ENCODE measurements around the gene DCT.

The DCT gene

GRCh38 chr13:94417294-94417693 lies 62.2 kb downstream of the DCT start:
- CTCF ChIA-PET, result no interaction called here
- no peak for DNase-seq
- peaks cover 0 to 18% (median 7%) of the 10 kb centered on the region in 5 experiments for H3K27me3 ChIP-seq (replicated peaks in 2 of 5; ENCODE audit: control insufficient read depth in 4 of 5, insufficient read depth in 5 of 5, low read length in 4 of 5)

GRCh38 chr13:94416454-94417080 lies 62.9 kb downstream of the DCT start:
- 50% methylated on average over 2 of the region's 7 CpGs for WGBS (ENCODE audit: insufficient coverage)
- H3K9me3 ChIP-seq (ENCODE audit: control extremely low read depth in 1 of 5, control insufficient read depth in 4 of 5, insufficient read depth in 2 of 5, low read depth in 1 of 5, low read length in 4 of 5), result peaks cover 0 to 28% (median 7%) of the 10 kb centered on the region in 5 experiments
- peaks cover 0 to 18% (median 9%) of the 10 kb centered on the region in 5 experiments for H3K27me3 ChIP-seq (replicated peaks in 2 of 5; ENCODE audit: control insufficient read depth in 4 of 5, insufficient read depth in 5 of 5, low read length in 4 of 5)
- H3K4me3 ChIP-seq (ENCODE audit: control insufficient read depth in 1 of 7, extremely low read depth in 1 of 7, insufficient read depth in 4 of 7, low read depth in 2 of 7, low read length in 6 of 7), result no peak overlapping the region
- no peaks in the 10 kb centered on the region for H3K4me1 ChIP-seq (ENCODE audit: control extremely low read depth in 1 of 4, control insufficient read depth in 4 of 4, insufficient read depth in 4 of 4, low read length in 3 of 4)
- DNase-seq, result peak in 1 of 3 donors; percentile 10
- CTCF ChIA-PET, result interaction anchor here (1.1 kb wide), 1 partner anchor 19 kb away, joined by 3 read pairs; no protein-coding TSS in a partner anchor
- H3K36me3 ChIP-seq (ENCODE audit: control insufficient read depth in 4 of 4, insufficient read depth in 4 of 4, low read length in 3 of 4), result no peaks in the 10 kb centered on the region
- no peak overlapping the region for H3K27ac ChIP-seq (ENCODE audit: insufficient read depth in 1 of 2, low read depth in 1 of 2, low read length in 2 of 2, poor library complexity in 1 of 2, severe bottlenecking in 2 of 2)
- POLR2A ChIA-PET, result no interaction called here

More at GRCh38 chr13:94417294-94417693, 62.2 kb downstream of the DCT start:
- H3K4me1 ChIP-seq (ENCODE audit: control extremely low read depth in 1 of 4, control insufficient read depth in 4 of 4, insufficient read depth in 4 of 4, low read length in 3 of 4), result no peaks in the 10 kb centered on the region
- no peak overlapping the region for H3K4me3 ChIP-seq (ENCODE audit: control insufficient read depth in 1 of 7, extremely low read depth in 1 of 7, insufficient read depth in 4 of 7, low read depth in 2 of 7, low read length in 6 of 7)
- no peak overlapping the region for H3K27ac ChIP-seq (ENCODE audit: insufficient read depth in 1 of 2, low read depth in 1 of 2, low read length in 2 of 2, poor library complexity in 1 of 2, severe bottlenecking in 2 of 2)
- H3K9me3 ChIP-seq (ENCODE audit: control extremely low read depth in 1 of 5, control insufficient read depth in 4 of 5, insufficient read depth in 2 of 5, low read depth in 1 of 5, low read length in 4 of 5), result peaks cover 0 to 30% (median 7%) of the 10 kb centered on the region in 5 experiments
- no peaks in the 10 kb centered on the region for H3K36me3 ChIP-seq (ENCODE audit: control insufficient read depth in 4 of 4, insufficient read depth in 4 of 4, low read length in 3 of 4)
- POLR2A ChIA-PET, result no interaction called here

- Histone ChIP-seq H3K27me3 (replicated peaks in 2 of 5; ENCODE audit: control insufficient read depth in 4 of 5, insufficient read depth in 5 of 5, low read length in 4 of 5) (peaks cover 0 to 15% (median 12%) of the 10 kb centered on the region in 5 experiments), H3K4me1 (ENCODE audit: control extremely low read depth in 1 of 4, control insufficient read depth in 4 of 4, insufficient read depth in 4 of 4, low read length in 3 of 4) (no peaks in the 10 kb centered on the region), H3K9me3 (ENCODE audit: control extremely low read depth in 1 of 5, control insufficient read depth in 4 of 5, insufficient read depth in 2 of 5, low read depth in 1 of 5, low read length in 4 of 5) (peaks cover 0 to 20% (median 2%) of the 10 kb centered on the region in 5 experiments), H3K4me3 (ENCODE audit: control insufficient read depth in 1 of 7, extremely low read depth in 1 of 7, insufficient read depth in 4 of 7, low read depth in 2 of 7, low read length in 6 of 7) (no peak overlapping the region), H3K36me3 (ENCODE audit: control insufficient read depth in 4 of 4, insufficient read depth in 4 of 4, low read length in 3 of 4) (no peaks in the 10 kb centered on the region), H3K27ac (ENCODE audit: insufficient read depth in 1 of 2, low read depth in 1 of 2, low read length in 2 of 2, poor library complexity in 1 of 2, severe bottlenecking in 2 of 2) (no peak overlapping the region)
- DNase-seq, result no peak
- POLR2A ChIA-PET, result no interaction called here
- CTCF ChIA-PET, result interaction anchor here (0.6 to 1.1 kb wide), 3 partner anchors 8 to 31 kb away, joined by 3 read pairs; no protein-coding TSS in a partner anchor
- WGBS (ENCODE audit: insufficient coverage), result 100% methylated on average over 4 of the region's 7 CpGs
These were observed 63.8 kb downstream of the DCT start for GRCh38 chr13:94415500-94416237.

- ChIA-PET CTCF (interaction anchor here (1.1 kb wide), 1 partner anchor 9 kb away, joined by 3 read pairs; no protein-coding TSS in a partner anchor), POLR2A (no interaction called here)
- no peak overlapping the region for H3K27ac ChIP-seq (ENCODE audit: insufficient read depth in 1 of 2, low read depth in 1 of 2, low read length in 2 of 2, poor library complexity in 1 of 2, severe bottlenecking in 2 of 2)
- H3K4me3 ChIP-seq (ENCODE audit: control insufficient read depth in 1 of 7, extremely low read depth in 1 of 7, insufficient read depth in 4 of 7, low read depth in 2 of 7, low read length in 6 of 7), result no peak overlapping the region
- H3K27me3 ChIP-seq (replicated peaks in 2 of 5; ENCODE audit: control insufficient read depth in 4 of 5, insufficient read depth in 5 of 5, low read length in 4 of 5), result peaks cover 0 to 14% (median 12%) of the 10 kb centered on the region in 5 experiments
- 76% methylated on average over 3 of the region's 4 CpGs for WGBS (ENCODE audit: insufficient coverage)
- H3K36me3 ChIP-seq (ENCODE audit: control insufficient read depth in 4 of 4, insufficient read depth in 4 of 4, low read length in 3 of 4), result no peaks in the 10 kb centered on the region
- DNase-seq, result no peak
- peaks cover 0 to 15% (median 2%) of the 10 kb centered on the region in 5 experiments for H3K9me3 ChIP-seq (ENCODE audit: control extremely low read depth in 1 of 5, control insufficient read depth in 4 of 5, insufficient read depth in 2 of 5, low read depth in 1 of 5, low read length in 4 of 5)
- no peaks in the 10 kb centered on the region for H3K4me1 ChIP-seq (ENCODE audit: control extremely low read depth in 1 of 4, control insufficient read depth in 4 of 4, insufficient read depth in 4 of 4, low read length in 3 of 4)
These were observed 64.8 kb downstream of the DCT start for GRCh38 chr13:94414708-94415107.

GRCh38 chr13:94414141-94414540 lies 65.3 kb downstream of the DCT start:
- Histone ChIP-seq H3K36me3 (ENCODE audit: control insufficient read depth in 4 of 4, insufficient read depth in 4 of 4, low read length in 3 of 4) (no peaks in the 10 kb centered on the region), H3K27me3 (replicated peaks in 2 of 5; ENCODE audit: control insufficient read depth in 4 of 5, insufficient read depth in 5 of 5, low read length in 4 of 5) (peaks cover 0 to 14% (median 12%) of the 10 kb centered on the region in 5 experiments), H3K4me3 (ENCODE audit: control insufficient read depth in 1 of 7, extremely low read depth in 1 of 7, insufficient read depth in 4 of 7, low read depth in 2 of 7, low read length in 6 of 7) (no peak overlapping the region), H3K27ac (ENCODE audit: insufficient read depth in 1 of 2, low read depth in 1 of 2, low read length in 2 of 2, poor library complexity in 1 of 2, severe bottlenecking in 2 of 2) (no peak overlapping the region), H3K9me3 (ENCODE audit: control extremely low read depth in 1 of 5, control insufficient read depth in 4 of 5, insufficient read depth in 2 of 5, low read depth in 1 of 5, low read length in 4 of 5) (peaks cover 0 to 15% (median 2%) of the 10 kb centered on the region in 5 experiments), H3K4me1 (ENCODE audit: control extremely low read depth in 1 of 4, control insufficient read depth in 4 of 4, insufficient read depth in 4 of 4, low read length in 3 of 4) (no peaks in the 10 kb centered on the region)
- WGBS (ENCODE audit: insufficient coverage), result no CpG with 5 or more reads among the region's 1 CpG
- ChIA-PET CTCF (no interaction called here), POLR2A (no interaction called here)
- no peak for DNase-seq

GRCh38 chr13:94413598-94413944 lies 65.9 kb downstream of the DCT start:
- peaks cover 0 to 15% (median 2%) of the 10 kb centered on the region in 5 experiments for H3K9me3 ChIP-seq (ENCODE audit: control extremely low read depth in 1 of 5, control insufficient read depth in 4 of 5, insufficient read depth in 2 of 5, low read depth in 1 of 5, low read length in 4 of 5)
- H3K36me3 ChIP-seq (ENCODE audit: control insufficient read depth in 4 of 4, insufficient read depth in 4 of 4, low read length in 3 of 4), result no peaks in the 10 kb centered on the region
- DNase-seq, result no peak
- H3K4me1 ChIP-seq (ENCODE audit: control extremely low read depth in 1 of 4, control insufficient read depth in 4 of 4, insufficient read depth in 4 of 4, low read length in 3 of 4), result no peaks in the 10 kb centered on the region
- POLR2A ChIA-PET, result no interaction called here
- H3K27me3 ChIP-seq (replicated peaks in 2 of 5; ENCODE audit: control insufficient read depth in 4 of 5, insufficient read depth in 5 of 5, low read length in 4 of 5), result peaks cover 0 to 14% (median 12%) of the 10 kb centered on the region in 5 experiments
- H3K4me3 ChIP-seq (ENCODE audit: control insufficient read depth in 1 of 7, extremely low read depth in 1 of 7, insufficient read depth in 4 of 7, low read depth in 2 of 7, low read length in 6 of 7), result no peak overlapping the region
- CTCF ChIA-PET, result no interaction called here
- H3K27ac ChIP-seq (ENCODE audit: insufficient read depth in 1 of 2, low read depth in 1 of 2, low read length in 2 of 2, poor library complexity in 1 of 2, severe bottlenecking in 2 of 2), result no peak overlapping the region

GRCh38 chr13:94412870-94413597 lies 66.4 kb downstream of the DCT start:
- no peaks in the 10 kb centered on the region for H3K4me1 ChIP-seq (ENCODE audit: control extremely low read depth in 1 of 4, control insufficient read depth in 4 of 4, insufficient read depth in 4 of 4, low read length in 3 of 4)
- DNase-seq, result no peak
- CTCF ChIA-PET, result no interaction called here
- peaks cover 0 to 14% (median 12%) of the 10 kb centered on the region in 5 experiments for H3K27me3 ChIP-seq (replicated peaks in 2 of 5; ENCODE audit: control insufficient read depth in 4 of 5, insufficient read depth in 5 of 5, low read length in 4 of 5)
- WGBS (ENCODE audit: insufficient coverage), result 94% methylated on average over 3 of the region's 3 CpGs
- no peaks in the 10 kb centered on the region for H3K36me3 ChIP-seq (ENCODE audit: control insufficient read depth in 4 of 4, insufficient read depth in 4 of 4, low read length in 3 of 4)
- POLR2A ChIA-PET, result no interaction called here
- H3K9me3 ChIP-seq (ENCODE audit: control extremely low read depth in 1 of 5, control insufficient read depth in 4 of 5, insufficient read depth in 2 of 5, low read depth in 1 of 5, low read length in 4 of 5), result peaks cover 0 to 15% (median 2%) of the 10 kb centered on the region in 5 experiments
- no peak overlapping the region for H3K27ac ChIP-seq (ENCODE audit: insufficient read depth in 1 of 2, low read depth in 1 of 2, low read length in 2 of 2, poor library complexity in 1 of 2, severe bottlenecking in 2 of 2)
- no peak overlapping the region for H3K4me3 ChIP-seq (ENCODE audit: control insufficient read depth in 1 of 7, extremely low read depth in 1 of 7, insufficient read depth in 4 of 7, low read depth in 2 of 7, low read length in 6 of 7)
